Gastroesophageal sphincter (tissue), 3 donors: ENCODE results near the gene R3HDM2.
"Not testable (repeated sequence)": the region's sequence is repeated elsewhere in the genome, so short reads cannot be mapped to it uniquely, and the experiment has no call there.

Experiments
- POLR2AphosphoS5 ChIP-seq: sonication (generic); formaldehyde crosslinking; IDR thresholded peaks from one replicate; pipeline ENCODE4 v1.6.1; 2017; ENCODE audit warnings: antibody characterized with exemption
- TF ChIP-seq, protein P1 (sequence below), 4 experiments: fragments of 200-600 bp in 2 of 4; fragments of 450-650 bp in 2 of 4; sonication (generic) in 1 of 4; IDR thresholded peaks; one replicate each; pipeline ENCODE4 v1.5.1; 2017 to 2019; ENCODE audit warnings: antibody characterized with exemption in 4 of 4, mild to moderate bottlenecking in 2 of 4, moderate library complexity in 2 of 4

DNA sequence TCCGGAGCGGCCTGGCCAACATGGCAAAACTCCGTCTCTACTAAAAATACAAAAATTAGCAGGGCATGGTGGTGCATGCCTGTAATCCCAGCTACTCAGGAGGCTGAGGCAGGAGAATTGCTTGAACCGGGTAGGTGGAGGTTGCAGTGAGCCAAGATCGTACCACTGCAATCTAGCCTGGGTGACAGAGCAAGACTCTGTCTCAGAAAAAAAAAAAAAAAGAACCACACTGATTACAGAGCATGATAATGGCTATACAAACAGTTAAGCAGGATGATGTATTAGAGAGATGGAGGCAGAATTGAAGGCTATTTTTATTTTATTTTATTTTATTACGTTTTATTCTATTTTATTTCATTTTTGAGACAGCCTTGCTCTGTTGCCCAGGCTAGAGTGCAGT, 13.5 kb upstream of the R3HDM2 start:
- not testable (repeated sequence) for TF ChIP-seq POLR2AphosphoS5
- TF ChIP-seq, protein P1, sequence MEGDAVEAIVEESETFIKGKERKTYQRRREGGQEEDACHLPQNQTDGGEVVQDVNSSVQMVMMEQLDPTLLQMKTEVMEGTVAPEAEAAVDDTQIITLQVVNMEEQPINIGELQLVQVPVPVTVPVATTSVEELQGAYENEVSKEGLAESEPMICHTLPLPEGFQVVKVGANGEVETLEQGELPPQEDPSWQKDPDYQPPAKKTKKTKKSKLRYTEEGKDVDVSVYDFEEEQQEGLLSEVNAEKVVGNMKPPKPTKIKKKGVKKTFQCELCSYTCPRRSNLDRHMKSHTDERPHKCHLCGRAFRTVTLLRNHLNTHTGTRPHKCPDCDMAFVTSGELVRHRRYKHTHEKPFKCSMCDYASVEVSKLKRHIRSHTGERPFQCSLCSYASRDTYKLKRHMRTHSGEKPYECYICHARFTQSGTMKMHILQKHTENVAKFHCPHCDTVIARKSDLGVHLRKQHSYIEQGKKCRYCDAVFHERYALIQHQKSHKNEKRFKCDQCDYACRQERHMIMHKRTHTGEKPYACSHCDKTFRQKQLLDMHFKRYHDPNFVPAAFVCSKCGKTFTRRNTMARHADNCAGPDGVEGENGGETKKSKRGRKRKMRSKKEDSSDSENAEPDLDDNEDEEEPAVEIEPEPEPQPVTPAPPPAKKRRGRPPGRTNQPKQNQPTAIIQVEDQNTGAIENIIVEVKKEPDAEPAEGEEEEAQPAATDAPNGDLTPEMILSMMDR (IDR thresholded peaks at IDR 0.05), result not testable (repeated sequence)
